Muscle of leg (tissue), 11 donors: ENCODE results near the gene ADGRG6. TPM values are rescaled to one million over a fixed set of nuclear protein-coding genes. Genes with fewer than 3 reads are reported as not detected.

Source experiments
- DNase-seq: peaks from one replicate; pipeline ENCODE4 v3.0.0; 2013
- H3K27ac ChIP-seq: one replicate; pipeline ENCODE4 v1.5.1; 2013; ENCODE audit warnings: mild to moderate bottlenecking, low read length, control low read depth
- H3K27me3 ChIP-seq: one replicate; pipeline ENCODE4 v1.6.1; 2013; ENCODE audit warnings: low read length; ENCODE audit not compliant: control insufficient read depth, insufficient read depth
- H3K36me3 ChIP-seq: one replicate; pipeline ENCODE4 v1.6.1; 2013; ENCODE audit warnings: low read length; ENCODE audit not compliant: control insufficient read depth, insufficient read depth
- H3K4me1 ChIP-seq: one replicate; pipeline ENCODE4 v1.6.1; 2013; ENCODE audit warnings: low read length; ENCODE audit not compliant: control insufficient read depth, insufficient read depth
- H3K4me3 ChIP-seq: one replicate; pipeline ENCODE4 v1.5.1; 2013; ENCODE audit warnings: low read length, control low read depth
- H3K9me3 ChIP-seq: replicated peaks from 2 replicates; pipeline ENCODE4 v1.6.1; 2013; ENCODE audit warnings: low read depth, low read length; ENCODE audit not compliant: control insufficient read depth
- WGBS: methylation state at CpG from one replicate; pipeline ENCODE4 v1.1.5; 2013; ENCODE audit warnings: missing lambda C conversion rate; ENCODE audit not compliant: insufficient coverage; 5-methylcytosine and 5-hydroxymethylcytosine counted together
- polyA plus RNA-seq, 8 donors: library from polyadenylated mRNA; unstranded; fragments of 120-200 nt; gene quantifications; one replicate each; pipeline versions ENCODE4 v1.2.1 to v1.2.3, GENCODE V29; 2013; ENCODE audit warnings: inconsistent platforms in 1 of 8, low replicate concordance in 1 of 8; ENCODE audit not compliant: insufficient read length in 8 of 8, insufficient read depth in 1 of 8
- total RNA-seq: library from RNA; stranded (reverse); fragments of 120-200 nt; gene quantifications from one replicate; pipeline ENCODE4 v1.2.4, GENCODE V29; 2013

ADGRG6 gene
- total and polyA plus RNA-seq, 9 donors: 6.2 to 13.9 (median 10.1) TPM

- Histone ChIP-seq H3K9me3 (no peaks in the 10 kb centered on the region), H3K27me3 (no peaks in the 10 kb centered on the region), H3K36me3 (no peaks in the 10 kb centered on the region), H3K27ac (no peak overlapping the region), H3K4me3 (no peak overlapping the region), H3K4me1 (no peaks in the 10 kb centered on the region)
- no CpG with 5 or more reads among the region's 2 CpGs for WGBS
- no peak for DNase-seq
Measured at GRCh38 chr6:142399739-142400138, 97.9 kb downstream of the ADGRG6 start.

DNA sequence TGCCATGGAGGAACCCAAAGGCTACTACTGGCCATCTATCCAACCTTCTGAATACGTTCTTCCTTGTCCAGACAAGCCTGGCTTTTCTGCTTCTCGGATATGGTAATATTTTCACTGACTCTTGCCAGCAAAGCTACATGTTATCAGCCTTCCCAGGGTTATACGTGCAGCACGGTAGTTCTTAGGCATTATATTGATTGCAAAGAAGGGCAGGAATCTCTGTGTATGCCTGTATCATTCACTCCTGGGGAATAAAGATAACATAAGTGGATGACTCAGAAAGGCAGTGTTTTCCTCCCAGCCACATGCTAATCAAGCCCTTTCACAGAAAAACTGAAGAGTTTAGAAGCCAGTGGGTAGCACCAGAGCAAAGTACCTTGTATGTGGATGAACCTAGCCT, 98.7 kb downstream of the ADGRG6 start:
- no CpG with 5 or more reads among the region's 4 CpGs for WGBS
- no peaks in the 10 kb centered on the region for H3K27me3 ChIP-seq

GRCh38 chr6:142401838-142402237, 100.0 kb downstream of the ADGRG6 start:
- WGBS: no CpG with 5 or more reads among the region's 1 CpG
- Histone ChIP-seq H3K9me3 (no peaks in the 10 kb centered on the region), H3K4me1 (no peaks in the 10 kb centered on the region), H3K4me3 (no peak overlapping the region), H3K36me3 (no peaks in the 10 kb centered on the region), H3K27me3 (no peaks in the 10 kb centered on the region), H3K27ac (no peak overlapping the region)
- no peak for DNase-seq

More for the DNA sequence above, 98.7 kb downstream of the ADGRG6 start:
- no peak overlapping the region for H3K4me3 ChIP-seq
- no peaks in the 10 kb centered on the region for H3K36me3 ChIP-seq
- H3K27ac ChIP-seq: no peak overlapping the region
- no peaks in the 10 kb centered on the region for H3K4me1 ChIP-seq
- no peak for DNase-seq
- no peaks in the 10 kb centered on the region for H3K9me3 ChIP-seq

- Histone ChIP-seq H3K27ac (no peak overlapping the region), H3K9me3 (no peaks in the 10 kb centered on the region), H3K4me3 (no peak overlapping the region), H3K27me3 (no peaks in the 10 kb centered on the region), H3K4me1 (no peaks in the 10 kb centered on the region), H3K36me3 (no peaks in the 10 kb centered on the region)
- WGBS: no CpG with 5 or more reads among the region's 3 CpGs
- no peak for DNase-seq
Measured at GRCh38 chr6:142404751-142405150, 102.9 kb downstream of the ADGRG6 start.

- Histone ChIP-seq H3K4me3 (no peak overlapping the region), H3K36me3 (no peaks in the 10 kb centered on the region), H3K4me1 (no peaks in the 10 kb centered on the region), H3K27me3 (no peaks in the 10 kb centered on the region), H3K27ac (no peak overlapping the region), H3K9me3 (no peaks in the 10 kb centered on the region)
- WGBS: no CpG with 5 or more reads among the region's 3 CpGs
- peak; percentile 36 for DNase-seq
Measured at GRCh38 chr6:142406131-142406530, 104.3 kb downstream of the ADGRG6 start.

DNA sequence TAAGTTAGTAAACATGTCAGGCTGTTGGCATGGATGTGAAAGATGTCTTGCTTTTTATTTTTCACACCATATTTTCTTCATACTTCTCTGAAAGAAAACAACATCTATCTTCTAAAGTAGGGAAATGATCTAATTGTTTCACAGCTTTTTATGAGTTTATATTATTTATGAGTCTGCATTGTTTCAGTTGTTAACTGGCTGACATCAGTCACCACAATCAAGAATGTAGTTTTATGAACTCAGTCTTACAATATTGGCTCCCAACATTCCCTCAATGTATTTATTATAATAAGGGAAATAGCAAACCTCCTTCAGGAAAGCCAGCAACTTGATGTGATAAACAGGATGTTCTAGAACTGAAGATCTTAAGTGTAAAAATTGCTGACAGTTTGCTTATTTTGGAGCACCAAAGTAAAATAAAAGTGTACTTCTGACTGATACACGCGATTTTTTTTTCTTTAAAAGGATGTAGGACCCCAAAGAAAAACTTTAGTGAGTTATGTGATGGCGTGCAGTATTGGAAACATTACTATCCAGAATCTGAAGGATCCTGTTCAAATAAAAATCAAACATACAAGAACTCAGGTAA, 106.0 kb downstream of the ADGRG6 start:
- Histone ChIP-seq H3K4me3 (no peak overlapping the region), H3K27ac (no peak overlapping the region), H3K9me3 (no peaks in the 10 kb centered on the region), H3K36me3 (no peaks in the 10 kb centered on the region), H3K4me1 (no peaks in the 10 kb centered on the region), H3K27me3 (no peaks in the 10 kb centered on the region)
- WGBS: no CpG with 5 or more reads among the region's 3 CpGs
- no peak for DNase-seq

GRCh38 chr6:142408409-142408808, 106.6 kb downstream of the ADGRG6 start:
- Histone ChIP-seq H3K27me3 (no peaks in the 10 kb centered on the region), H3K9me3 (no peaks in the 10 kb centered on the region), H3K4me3 (no peak overlapping the region), H3K27ac (no peak overlapping the region), H3K4me1 (no peaks in the 10 kb centered on the region), H3K36me3 (no peaks in the 10 kb centered on the region)
- no peak for DNase-seq

GRCh38 chr6:142409794-142410193, 108.0 kb downstream of the ADGRG6 start:
- no CpG with 5 or more reads among the region's 1 CpG for WGBS
- Histone ChIP-seq H3K27me3 (no peaks in the 10 kb centered on the region), H3K36me3 (no peaks in the 10 kb centered on the region), H3K4me3 (no peak overlapping the region), H3K4me1 (no peaks in the 10 kb centered on the region), H3K27ac (no peak overlapping the region), H3K9me3 (no peaks in the 10 kb centered on the region)
- no peak for DNase-seq

GRCh38 chr6:142411145-142411544, 109.3 kb downstream of the ADGRG6 start:
- WGBS: 83% methylated on average over 1 of the region's 2 CpGs
- Histone ChIP-seq H3K36me3 (no peaks in the 10 kb centered on the region), H3K4me1 (no peaks in the 10 kb centered on the region), H3K27me3 (no peaks in the 10 kb centered on the region), H3K9me3 (no peaks in the 10 kb centered on the region), H3K27ac (no peak overlapping the region), H3K4me3 (no peak overlapping the region)
- no peak for DNase-seq

GRCh38 chr6:142412241-142412640, 110.4 kb downstream of the ADGRG6 start:
- Histone ChIP-seq H3K27ac (no peak overlapping the region), H3K9me3 (no peaks in the 10 kb centered on the region), H3K27me3 (no peaks in the 10 kb centered on the region), H3K4me1 (no peaks in the 10 kb centered on the region), H3K36me3 (no peaks in the 10 kb centered on the region), H3K4me3 (no peak overlapping the region)
- no peak for DNase-seq
- WGBS: no CpG with 5 or more reads among the region's 2 CpGs

GRCh38 chr6:142412658-142413057, 110.9 kb downstream of the ADGRG6 start:
- Histone ChIP-seq H3K4me3 (no peak overlapping the region), H3K27ac (no peak overlapping the region), H3K27me3 (no peaks in the 10 kb centered on the region), H3K9me3 (no peaks in the 10 kb centered on the region), H3K4me1 (no peaks in the 10 kb centered on the region), H3K36me3 (no peaks in the 10 kb centered on the region)
- no peak for DNase-seq
- no CpG with 5 or more reads among the region's 2 CpGs for WGBS
